SK-N-SH treated with all-trans-retinoic acid at 6 μM for 48 hours (cell line): ENCODE measurements around the gene PKNOX2.

Experiments
- ATAC-seq: fragments of 200-7000 bp; cut with Tn5 transposase; 3 replicates; pipeline ENCODE4 v1.9.1; 2020; ENCODE audit warnings: mild to moderate bottlenecking, moderate library complexity
- ARNTL ChIP-seq: fragments of 450-650 bp; formaldehyde crosslinking; IDR thresholded peaks from 2 replicates; pipeline ENCODE4 v1.5.0; 2020; ENCODE audit warnings: low read depth, mild to moderate bottlenecking, moderate library complexity, borderline replicate concordance
- BACH2 ChIP-seq: fragments of 250-450 bp; sonication (Bioruptor Pico); IDR thresholded peaks from 2 replicates; pipeline ENCODE4 v1.9.0; 2021; ENCODE audit warnings: mild to moderate bottlenecking, borderline replicate concordance
- CSDC2 ChIP-seq: fragments of 250-450 bp; sonication (Bioruptor Pico); IDR thresholded peaks from 2 replicates; pipeline ENCODE4 v1.5.0; 2020; ENCODE audit warnings: mild to moderate bottlenecking, moderate library complexity
- ESRRG ChIP-seq: fragments of 250-450 bp; sonication (Bioruptor Pico); IDR thresholded peaks from 2 replicates; pipeline ENCODE4 v1.6.1; 2021; ENCODE audit warnings: mild to moderate bottlenecking
- GLIS3 ChIP-seq: fragments of 250-450 bp; sonication (Bioruptor Pico); IDR thresholded peaks from 2 replicates; pipeline ENCODE4 v1.5.0; 2020; ENCODE audit warnings: mild to moderate bottlenecking, moderate library complexity
- ISL1 ChIP-seq: fragments of 250-450 bp; sonication (Bioruptor Pico); IDR thresholded peaks from 2 replicates; pipeline ENCODE4 v2.1.2; 2022; ENCODE audit warnings: mild to moderate bottlenecking, moderate library complexity
- OSR1 ChIP-seq: fragments of 250-450 bp; sonication (Bioruptor Pico); IDR thresholded peaks from 2 replicates; pipeline ENCODE4 v1.8.0; 2022; ENCODE audit warnings: moderate library complexity, mild to moderate bottlenecking, inconsistent platforms
- PPARA ChIP-seq: fragments of 250-450 bp; sonication (Bioruptor Pico); IDR thresholded peaks from 2 replicates; pipeline ENCODE4 v1.5.0; 2020; ENCODE audit warnings: mild to moderate bottlenecking, borderline replicate concordance
- RARB ChIP-seq: fragments of 250-450 bp; sonication (Bioruptor Pico); IDR thresholded peaks from 2 replicates; pipeline ENCODE4 v1.8.0; 2021; ENCODE audit warnings: mild to moderate bottlenecking, moderate library complexity
- SNAI2 ChIP-seq: fragments of 250-450 bp; sonication (Bioruptor Pico); IDR thresholded peaks from 2 replicates; pipeline ENCODE4 v1.5.0; 2020; ENCODE audit warnings: mild to moderate bottlenecking, moderate library complexity
- TCF4 ChIP-seq: fragments of 250-450 bp; sonication (Bioruptor Pico); IDR thresholded peaks from 2 replicates; pipeline ENCODE4 v1.8.0; 2021; ENCODE audit warnings: mild to moderate bottlenecking, moderate library complexity, borderline replicate concordance
- ZC3H10 ChIP-seq: fragments of 250-450 bp; sonication (Bioruptor Pico); IDR thresholded peaks from 2 replicates; pipeline ENCODE4 v1.5.1; 2021; ENCODE audit warnings: mild to moderate bottlenecking, moderate library complexity
- ZFP3 ChIP-seq: fragments of 250-450 bp; sonication (Bioruptor Pico); IDR thresholded peaks from 2 replicates; pipeline ENCODE4 v1.5.0; 2020; ENCODE audit warnings: mild to moderate bottlenecking, moderate library complexity
- ZFP30 ChIP-seq: fragments of 450-650 bp; formaldehyde crosslinking; IDR thresholded peaks from 2 replicates; pipeline ENCODE4 v1.5.0; 2022; ENCODE audit warnings: mild to moderate bottlenecking, moderate library complexity
- ZNF70 ChIP-seq: fragments of 450-650 bp; formaldehyde crosslinking; IDR thresholded peaks from 2 replicates; pipeline ENCODE4 v1.5.0; 2020; ENCODE audit warnings: mild to moderate bottlenecking, moderate library complexity
- ZNF8 ChIP-seq: fragments of 450-650 bp; formaldehyde crosslinking; IDR thresholded peaks from 2 replicates; pipeline ENCODE4 v1.5.0; 2020; ENCODE audit warnings: mild to moderate bottlenecking, moderate library complexity
- TF ChIP-seq, protein P1 (sequence below): fragments of 250-450 bp; sonication (Bioruptor Pico); IDR thresholded peaks from 2 replicates; pipeline ENCODE4 v1.5.1; 2021; ENCODE audit warnings: mild to moderate bottlenecking, moderate library complexity
- TF ChIP-seq, protein P2 (sequence below): fragments of 250-450 bp; sonication (Bioruptor Pico); IDR thresholded peaks from 2 replicates; pipeline ENCODE4 v1.8.0; 2020; ENCODE audit warnings: mild to moderate bottlenecking, moderate library complexity, borderline replicate concordance
- TF ChIP-seq, protein P3 (sequence below): fragments of 250-450 bp; sonication (Bioruptor Pico); IDR thresholded peaks from 2 replicates; pipeline ENCODE4 v1.5.0; 2020; ENCODE audit warnings: mild to moderate bottlenecking, moderate library complexity
- TF ChIP-seq, protein P4 (sequence below): fragments of 250-450 bp; sonication (Bioruptor Pico); IDR thresholded peaks from 2 replicates; pipeline ENCODE4 v1.5.1; 2020; ENCODE audit warnings: low read depth, mild to moderate bottlenecking, moderate library complexity
- TF ChIP-seq, protein P5 (sequence below): fragments of 250-450 bp; sonication (Bioruptor Pico); IDR thresholded peaks from 2 replicates; pipeline ENCODE4 v1.8.0; 2021; ENCODE audit warnings: low read depth, mild to moderate bottlenecking, moderate library complexity, borderline replicate concordance

The PKNOX2 gene

DNA sequence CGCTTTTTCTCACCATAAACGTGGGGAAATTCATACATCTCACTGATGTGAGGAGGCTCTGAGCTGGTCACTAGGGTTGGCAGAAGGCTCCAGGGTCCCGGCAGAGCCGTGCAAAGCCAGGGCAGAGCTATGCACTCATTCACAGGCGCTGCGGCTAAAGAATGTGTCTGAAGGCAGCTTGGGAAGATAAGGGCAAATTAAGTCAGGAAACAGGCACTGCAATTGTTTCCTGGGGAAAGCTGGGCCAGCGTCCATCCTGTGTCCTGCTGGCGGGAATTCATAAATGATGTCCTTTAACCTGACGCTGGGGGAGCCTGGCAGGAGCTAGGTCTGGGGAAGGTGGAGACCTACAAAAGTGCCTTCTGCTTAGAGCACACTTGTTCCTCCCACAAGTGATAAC is 27.6 kb downstream of the PKNOX2 start:
- ATAC-seq: peak; percentile 41; the same call in 1 of the 3 replicates
- TF ChIP-seq TCF4 (CRISPR knock-in tag) (peak; percentile 16; the same call in 1 of the 2 replicates), OSR1 (no peak)

DNA sequence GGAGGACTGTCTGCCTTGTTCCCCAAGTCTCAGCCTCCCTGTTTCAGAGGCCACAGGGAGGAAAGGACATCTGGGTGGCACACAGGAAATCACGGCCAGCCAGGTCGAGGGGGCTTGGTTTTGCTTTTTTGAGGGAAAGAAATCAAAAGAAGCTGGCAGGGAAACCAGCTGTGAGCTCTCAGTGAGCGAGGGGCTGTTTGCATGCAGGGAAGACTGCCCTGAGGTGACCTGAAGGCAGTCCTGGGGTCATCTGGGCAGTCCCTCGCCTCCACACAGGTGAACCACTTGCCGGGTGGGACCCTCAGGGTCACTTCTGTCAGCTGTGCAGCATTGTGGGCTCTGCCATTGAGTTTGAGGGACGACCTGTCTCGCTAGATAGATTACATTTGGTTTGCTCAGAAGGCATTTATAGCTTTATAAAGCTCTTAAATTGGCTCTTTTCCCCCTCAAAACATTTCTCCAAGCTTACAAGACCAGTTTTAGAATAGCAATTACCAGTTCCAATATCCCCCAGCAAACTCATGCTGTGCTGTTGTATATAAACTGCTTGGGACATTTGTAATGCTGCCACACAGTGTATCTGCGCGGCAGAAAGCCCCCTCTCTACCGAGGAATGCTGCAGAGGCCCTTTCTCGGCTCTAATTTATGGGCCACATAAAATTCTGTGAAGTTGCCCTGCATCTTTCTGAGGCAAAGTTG is 28.3 kb downstream of the PKNOX2 start:
- no peak for ATAC-seq
- TF ChIP-seq, protein P1, sequence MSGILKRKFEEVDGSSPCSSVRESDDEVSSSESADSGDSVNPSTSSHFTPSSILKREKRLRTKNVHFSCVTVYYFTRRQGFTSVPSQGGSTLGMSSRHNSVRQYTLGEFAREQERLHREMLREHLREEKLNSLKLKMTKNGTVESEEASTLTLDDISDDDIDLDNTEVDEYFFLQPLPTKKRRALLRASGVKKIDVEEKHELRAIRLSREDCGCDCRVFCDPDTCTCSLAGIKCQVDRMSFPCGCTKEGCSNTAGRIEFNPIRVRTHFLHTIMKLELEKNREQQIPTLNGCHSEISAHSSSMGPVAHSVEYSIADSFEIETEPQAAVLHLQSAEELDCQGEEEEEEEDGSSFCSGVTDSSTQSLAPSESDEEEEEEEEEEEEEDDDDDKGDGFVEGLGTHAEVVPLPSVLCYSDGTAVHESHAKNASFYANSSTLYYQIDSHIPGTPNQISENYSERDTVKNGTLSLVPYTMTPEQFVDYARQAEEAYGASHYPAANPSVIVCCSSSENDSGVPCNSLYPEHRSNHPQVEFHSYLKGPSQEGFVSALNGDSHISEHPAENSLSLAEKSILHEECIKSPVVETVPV: no peak
- TF ChIP-seq ZNF70 (CRISPR knock-in tag) (no peak), PPARA (CRISPR knock-in tag) (no peak), CSDC2 (CRISPR knock-in tag) (no peak), ZC3H10 (CRISPR knock-in tag) (no peak), OSR1 (no peak), ESRRG (no peak), ARNTL (CRISPR knock-in tag) (no peak), BACH2 (CRISPR knock-in tag) (no peak), GLIS3 (no peak), TCF4 (CRISPR knock-in tag) (no peak), RARB (CRISPR knock-in tag) (no peak), ZFP3 (CRISPR knock-in tag) (no peak), ISL1 (CRISPR knock-in tag) (no peak)
- TF ChIP-seq, protein P2, sequence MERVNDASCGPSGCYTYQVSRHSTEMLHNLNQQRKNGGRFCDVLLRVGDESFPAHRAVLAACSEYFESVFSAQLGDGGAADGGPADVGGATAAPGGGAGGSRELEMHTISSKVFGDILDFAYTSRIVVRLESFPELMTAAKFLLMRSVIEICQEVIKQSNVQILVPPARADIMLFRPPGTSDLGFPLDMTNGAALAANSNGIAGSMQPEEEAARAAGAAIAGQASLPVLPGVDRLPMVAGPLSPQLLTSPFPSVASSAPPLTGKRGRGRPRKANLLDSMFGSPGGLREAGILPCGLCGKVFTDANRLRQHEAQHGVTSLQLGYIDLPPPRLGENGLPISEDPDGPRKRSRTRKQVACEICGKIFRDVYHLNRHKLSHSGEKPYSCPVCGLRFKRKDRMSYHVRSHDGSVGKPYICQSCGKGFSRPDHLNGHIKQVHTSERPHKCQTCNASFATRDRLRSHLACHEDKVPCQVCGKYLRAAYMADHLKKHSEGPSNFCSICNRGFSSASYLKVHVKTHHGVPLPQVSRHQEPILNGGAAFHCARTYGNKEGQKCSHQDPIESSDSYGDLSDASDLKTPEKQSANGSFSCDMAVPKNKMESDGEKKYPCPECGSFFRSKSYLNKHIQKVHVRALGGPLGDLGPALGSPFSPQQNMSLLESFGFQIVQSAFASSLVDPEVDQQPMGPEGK (CRISPR knock-in tag): no peak
- TF ChIP-seq, protein P3, sequence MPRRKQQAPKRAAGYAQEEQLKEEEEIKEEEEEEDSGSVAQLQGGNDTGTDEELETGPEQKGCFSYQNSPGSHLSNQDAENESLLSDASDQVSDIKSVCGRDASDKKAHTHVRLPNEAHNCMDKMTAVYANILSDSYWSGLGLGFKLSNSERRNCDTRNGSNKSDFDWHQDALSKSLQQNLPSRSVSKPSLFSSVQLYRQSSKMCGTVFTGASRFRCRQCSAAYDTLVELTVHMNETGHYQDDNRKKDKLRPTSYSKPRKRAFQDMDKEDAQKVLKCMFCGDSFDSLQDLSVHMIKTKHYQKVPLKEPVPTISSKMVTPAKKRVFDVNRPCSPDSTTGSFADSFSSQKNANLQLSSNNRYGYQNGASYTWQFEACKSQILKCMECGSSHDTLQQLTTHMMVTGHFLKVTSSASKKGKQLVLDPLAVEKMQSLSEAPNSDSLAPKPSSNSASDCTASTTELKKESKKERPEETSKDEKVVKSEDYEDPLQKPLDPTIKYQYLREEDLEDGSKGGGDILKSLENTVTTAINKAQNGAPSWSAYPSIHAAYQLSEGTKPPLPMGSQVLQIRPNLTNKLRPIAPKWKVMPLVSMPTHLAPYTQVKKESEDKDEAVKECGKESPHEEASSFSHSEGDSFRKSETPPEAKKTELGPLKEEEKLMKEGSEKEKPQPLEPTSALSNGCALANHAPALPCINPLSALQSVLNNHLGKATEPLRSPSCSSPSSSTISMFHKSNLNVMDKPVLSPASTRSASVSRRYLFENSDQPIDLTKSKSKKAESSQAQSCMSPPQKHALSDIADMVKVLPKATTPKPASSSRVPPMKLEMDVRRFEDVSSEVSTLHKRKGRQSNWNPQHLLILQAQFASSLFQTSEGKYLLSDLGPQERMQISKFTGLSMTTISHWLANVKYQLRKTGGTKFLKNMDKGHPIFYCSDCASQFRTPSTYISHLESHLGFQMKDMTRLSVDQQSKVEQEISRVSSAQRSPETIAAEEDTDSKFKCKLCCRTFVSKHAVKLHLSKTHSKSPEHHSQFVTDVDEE (CRISPR knock-in tag): no peak

DNA sequence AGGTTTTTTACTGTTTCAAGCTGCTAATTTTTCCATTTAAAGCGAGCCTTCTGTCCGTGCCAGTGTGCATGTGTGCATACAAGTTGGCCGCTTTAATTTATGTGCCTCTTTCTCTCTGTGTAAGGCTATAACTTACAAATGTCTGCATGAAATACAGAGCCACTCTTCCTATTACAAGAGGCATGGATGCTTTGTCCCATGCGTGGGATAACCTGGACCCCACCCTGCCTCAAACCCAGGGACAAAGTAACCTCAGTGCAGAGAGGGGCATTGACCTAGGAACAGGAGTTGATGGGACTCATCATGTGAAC is 28.8 kb downstream of the PKNOX2 start:
- ATAC-seq: no peak
- TF ChIP-seq ZC3H10 (CRISPR knock-in tag) (no peak), SNAI2 (CRISPR knock-in tag) (no peak), ARNTL (CRISPR knock-in tag) (no peak), ZFP30 (no peak), ZNF70 (CRISPR knock-in tag) (no peak), ZNF8 (CRISPR knock-in tag) (no peak), OSR1 (no peak), ZFP3 (CRISPR knock-in tag) (no peak), CSDC2 (CRISPR knock-in tag) (no peak), ESRRG (no peak), GLIS3 (no peak), TCF4 (CRISPR knock-in tag) (no peak), ISL1 (CRISPR knock-in tag) (no peak)
- TF ChIP-seq, protein P2 (CRISPR knock-in tag): no peak
- TF ChIP-seq, protein P1: no peak
- TF ChIP-seq, protein P4, sequence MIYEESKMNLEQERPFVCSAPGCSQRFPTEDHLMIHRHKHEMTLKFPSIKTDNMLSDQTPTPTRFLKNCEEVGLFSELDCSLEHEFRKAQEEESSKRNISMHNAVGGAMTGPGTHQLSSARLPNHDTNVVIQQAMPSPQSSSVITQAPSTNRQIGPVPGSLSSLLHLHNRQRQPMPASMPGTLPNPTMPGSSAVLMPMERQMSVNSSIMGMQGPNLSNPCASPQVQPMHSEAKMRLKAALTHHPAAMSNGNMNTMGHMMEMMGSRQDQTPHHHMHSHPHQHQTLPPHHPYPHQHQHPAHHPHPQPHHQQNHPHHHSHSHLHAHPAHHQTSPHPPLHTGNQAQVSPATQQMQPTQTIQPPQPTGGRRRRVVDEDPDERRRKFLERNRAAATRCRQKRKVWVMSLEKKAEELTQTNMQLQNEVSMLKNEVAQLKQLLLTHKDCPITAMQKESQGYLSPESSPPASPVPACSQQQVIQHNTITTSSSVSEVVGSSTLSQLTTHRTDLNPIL (CRISPR knock-in tag): no peak
- TF ChIP-seq, protein P5, sequence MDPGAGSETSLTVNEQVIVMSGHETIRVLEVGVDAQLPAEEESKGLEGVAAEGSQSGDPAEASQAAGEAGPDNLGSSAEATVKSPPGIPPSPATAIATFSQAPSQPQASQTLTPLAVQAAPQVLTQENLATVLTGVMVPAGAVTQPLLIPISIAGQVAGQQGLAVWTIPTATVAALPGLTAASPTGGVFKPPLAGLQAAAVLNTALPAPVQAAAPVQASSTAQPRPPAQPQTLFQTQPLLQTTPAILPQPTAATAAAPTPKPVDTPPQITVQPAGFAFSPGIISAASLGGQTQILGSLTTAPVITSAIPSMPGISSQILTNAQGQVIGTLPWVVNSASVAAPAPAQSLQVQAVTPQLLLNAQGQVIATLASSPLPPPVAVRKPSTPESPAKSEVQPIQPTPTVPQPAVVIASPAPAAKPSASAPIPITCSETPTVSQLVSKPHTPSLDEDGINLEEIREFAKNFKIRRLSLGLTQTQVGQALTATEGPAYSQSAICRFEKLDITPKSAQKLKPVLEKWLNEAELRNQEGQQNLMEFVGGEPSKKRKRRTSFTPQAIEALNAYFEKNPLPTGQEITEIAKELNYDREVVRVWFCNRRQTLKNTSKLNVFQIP (CRISPR knock-in tag): no peak
- TF ChIP-seq, protein P3 (CRISPR knock-in tag): no peak
